DMS114 treated with DMSO at 0.1 percent for 48 hours (cell line): ENCODE results near the gene MBP.

Source experiments
- DNase-seq: peaks from one replicate; lab custom pipeline; 2025; ENCODE audit not compliant: unreplicated experiment; lab: John Stamatoyannopoulos, UW

MBP gene

DNA sequence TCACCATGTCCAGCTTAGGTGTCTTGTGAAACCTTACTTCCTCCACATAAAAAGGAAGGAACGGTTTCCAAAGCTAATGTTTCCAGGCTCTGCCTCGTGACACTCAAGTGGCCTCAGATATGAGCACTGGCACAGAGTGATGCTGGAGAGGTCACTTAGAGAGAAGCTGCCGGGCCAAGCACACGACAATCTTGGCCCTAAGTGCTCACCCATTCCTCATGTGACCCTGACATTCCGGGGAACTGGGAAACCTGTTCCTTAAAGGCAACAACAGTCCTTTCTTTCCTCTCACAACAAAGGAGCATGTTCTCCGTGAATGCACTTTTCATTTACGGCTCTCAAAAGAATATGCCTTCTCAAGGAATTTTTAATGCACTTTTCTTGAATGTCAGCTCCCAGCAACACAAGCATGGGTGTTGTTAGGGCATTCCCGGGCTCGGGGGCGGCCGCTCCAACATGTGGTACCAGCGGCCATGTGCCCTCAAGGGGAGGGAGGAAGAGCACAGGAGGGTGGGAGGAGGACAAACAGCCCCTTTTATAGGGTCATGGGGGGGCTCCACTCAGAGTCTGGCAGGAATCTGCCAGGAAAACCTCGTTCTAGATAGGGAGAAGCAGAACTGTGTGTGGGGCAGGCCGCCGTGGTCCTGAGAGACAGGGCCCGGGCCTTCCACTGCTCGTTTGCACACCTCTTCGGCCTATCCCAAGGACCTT, 118.6 kb downstream of the MBP start:
- no peak for DNase-seq

GRCh38 chr18:77012806-77013541, 119.6 kb downstream of the MBP start:
- no peak for DNase-seq

DNA sequence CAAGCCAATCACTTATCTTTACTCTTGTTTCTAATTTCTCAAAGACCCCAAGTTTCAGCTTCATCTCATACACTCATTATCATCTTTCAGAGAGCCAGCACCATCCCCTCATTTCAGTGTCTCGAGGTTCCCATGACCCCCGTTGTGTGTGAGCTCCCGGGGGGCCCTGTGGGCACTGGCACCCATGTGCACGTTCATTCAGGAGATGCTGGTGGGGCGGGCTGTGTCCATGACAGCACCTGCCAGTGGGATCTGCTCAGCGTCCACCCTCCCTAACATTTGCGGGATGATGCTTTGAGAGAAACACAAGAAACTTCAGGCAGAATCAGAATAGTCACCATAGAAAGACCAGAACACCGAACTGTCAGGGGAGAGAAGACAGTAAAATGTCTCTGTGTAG, 120.5 kb downstream of the MBP start:
- DNase-seq, result no peak

- DNase-seq, result no peak
These were observed 122.9 kb downstream of the MBP start for GRCh38 chr18:77009675-77010074.

- no peak for DNase-seq
These were observed 123.8 kb downstream of the MBP start for GRCh38 chr18:77008576-77009315.

DNA sequence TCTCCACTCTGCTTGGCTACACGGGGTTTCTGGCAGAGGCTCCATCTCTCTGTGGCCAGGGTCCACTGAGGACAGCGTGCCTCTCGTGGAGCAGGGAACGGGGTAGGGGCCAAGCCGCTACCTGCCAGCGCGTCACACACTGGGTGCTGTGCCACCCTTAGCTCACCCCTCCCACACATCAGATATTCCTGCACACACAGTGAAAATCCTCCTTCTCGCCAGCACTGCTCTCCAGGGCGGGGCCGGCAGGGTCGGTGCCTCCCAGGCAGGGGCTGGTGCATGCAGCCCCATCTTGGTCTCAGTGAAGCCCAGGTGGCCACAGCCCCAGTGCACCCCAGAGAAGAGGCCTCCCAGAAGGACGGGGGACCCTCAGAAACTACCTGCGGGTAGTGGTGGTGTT, 124.6 kb downstream of the MBP start:
- DNase-seq, result no peak

GRCh38 chr18:77007251-77007650, 125.3 kb downstream of the MBP start:
- no peak for DNase-seq

DNA sequence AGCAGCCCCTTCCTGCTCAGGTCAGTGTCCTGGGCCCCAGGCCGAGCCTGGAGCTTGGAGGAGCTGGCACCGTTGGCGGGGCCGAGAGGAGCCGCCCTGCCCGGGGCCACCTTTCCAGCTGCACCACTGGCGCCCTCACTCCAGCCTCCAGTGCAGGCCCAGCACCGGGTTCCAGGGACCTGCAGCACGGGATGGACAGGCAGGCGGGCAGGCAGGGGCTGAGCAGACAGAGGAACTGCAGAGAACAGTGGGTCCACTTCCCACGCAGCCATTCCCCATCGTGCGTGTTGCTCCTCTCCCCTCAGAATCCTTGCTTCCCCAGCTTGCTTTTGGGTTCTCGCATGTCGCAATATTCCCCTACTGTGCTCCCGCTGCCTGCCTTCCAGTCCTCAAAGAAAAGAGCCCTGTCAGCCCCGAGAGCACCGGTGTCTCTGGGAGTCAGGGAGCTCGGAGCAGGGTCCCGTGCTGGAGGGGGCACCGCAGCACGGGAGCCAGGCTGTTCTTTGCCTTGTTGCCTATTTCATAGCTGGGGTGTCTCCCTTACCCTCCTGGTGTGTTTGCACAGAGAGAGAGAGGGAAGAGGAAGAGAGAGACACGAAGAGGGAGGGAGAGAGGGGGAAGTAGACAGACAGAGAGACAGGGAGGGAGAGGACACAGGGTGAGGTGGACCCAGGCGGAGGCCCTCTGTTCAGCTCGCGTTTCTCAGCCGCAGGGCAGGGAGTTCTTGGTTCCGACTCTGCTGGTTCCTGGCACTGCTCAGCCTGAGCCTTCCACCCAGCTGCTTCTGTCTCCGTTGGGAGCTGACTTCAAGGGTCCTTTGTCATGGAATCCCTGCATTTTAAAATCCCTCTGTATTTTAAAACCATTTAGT, 126.0 kb downstream of the MBP start:
- DNase-seq, result no peak

- no peak for DNase-seq
These were observed 126.9 kb downstream of the MBP start for GRCh38 chr18:77005651-77006195.

- no peak for DNase-seq
These were observed 127.8 kb downstream of the MBP start for GRCh38 chr18:77004555-77005380.

DNA sequence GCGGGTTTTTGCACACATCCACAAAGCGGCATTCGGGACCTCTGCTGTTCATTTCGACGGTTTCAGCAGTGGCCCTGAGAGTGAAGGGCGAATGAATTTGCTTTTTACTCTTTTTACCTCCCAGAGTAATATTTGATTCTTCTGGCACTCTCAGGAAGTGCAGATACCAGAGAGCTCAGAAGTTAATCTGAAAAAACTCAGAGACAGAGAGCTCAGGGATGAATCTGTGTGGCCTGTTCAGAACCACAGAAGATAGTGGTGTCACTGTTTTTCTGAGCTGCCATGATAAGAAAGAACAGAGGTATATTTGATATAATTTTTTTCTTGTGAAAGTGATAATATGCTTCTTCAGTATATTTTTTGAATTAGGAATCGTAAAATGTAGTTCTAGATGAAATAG, 129.3 kb downstream of the MBP start:
- DNase-seq, result no peak

- DNase-seq, result no peak
These were observed 130.1 kb downstream of the MBP start for GRCh38 chr18:77002496-77002895.

- no peak for DNase-seq
These were observed 130.6 kb downstream of the MBP start for GRCh38 chr18:77001979-77002378.

GRCh38 chr18:77001041-77001440, 131.5 kb downstream of the MBP start:
- no peak for DNase-seq

DNA sequence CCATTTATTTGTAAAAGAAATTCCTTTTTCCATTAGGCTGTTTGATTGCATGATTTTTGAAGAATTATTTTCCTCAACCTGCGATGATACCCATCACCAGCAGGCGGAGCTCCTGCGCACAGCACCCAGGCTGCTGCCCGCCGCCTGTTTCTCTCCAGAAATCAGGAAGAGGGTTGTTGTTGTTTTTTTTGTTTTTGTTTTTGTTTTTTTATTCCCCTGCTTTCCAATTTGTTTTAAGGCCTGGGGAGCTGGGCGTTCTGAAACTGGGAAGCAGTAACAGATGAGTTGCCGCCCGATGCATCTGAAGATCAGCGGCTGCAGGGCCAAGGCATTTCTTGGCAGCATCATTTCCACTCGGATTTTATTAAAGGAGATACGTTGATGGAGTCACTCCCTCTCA, 132.1 kb downstream of the MBP start:
- peak; percentile 1 for DNase-seq

- no peak for DNase-seq
These were observed 133.5 kb downstream of the MBP start for GRCh38 chr18:76999077-76999476.

- no peak for DNase-seq
These were observed 134.4 kb downstream of the MBP start for GRCh38 chr18:76997951-76998808.

DNA sequence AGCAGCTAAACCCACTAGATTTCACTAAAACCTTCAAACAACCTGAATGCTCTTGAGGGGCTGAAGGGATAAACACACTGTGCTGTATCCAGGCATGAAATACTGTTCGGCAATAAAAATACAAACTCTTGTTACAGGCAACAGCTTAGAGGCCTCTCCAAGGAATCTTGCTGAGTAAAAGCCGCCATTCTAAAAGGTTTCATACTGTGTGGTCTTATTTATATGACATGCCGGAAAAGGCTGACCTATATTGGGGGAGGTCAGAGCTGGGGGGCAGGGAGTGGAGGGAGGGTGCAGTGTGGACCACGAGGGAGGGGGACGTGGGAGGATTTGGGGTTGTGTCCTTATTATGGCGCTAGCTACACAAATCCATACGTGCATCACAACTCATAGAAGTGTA, 136.2 kb downstream of the MBP start:
- no peak for DNase-seq

- DNase-seq, result no peak
These were observed 136.7 kb downstream of the MBP start for GRCh38 chr18:76995896-76996295.
